K562 (cell line): ENCODE results near the gene NLK. TPM values are rescaled to one million over a fixed set of nuclear protein-coding genes. Genes with fewer than 3 reads are reported as not detected.

ENCODE experiments used
- ATAC-seq: fragments of 200-7000 bp; cut with Tn5 transposase; 3 replicates; pipeline ENCODE4 v1.9.1; 2020; ENCODE audit warnings: moderate library complexity
- BruUV-seq: library from RNA; stranded (reverse); fragments of 400-500 nt; replicated peaks from 2 replicates; lab custom pipeline; 2021; lab: Mats Ljungman, UMichigan
- CTCF ChIA-PET: fragments of 300-600 bp; formaldehyde crosslinking; extraction: SDS; loops from one replicate; lab custom pipeline; 2021; ENCODE audit warnings: low intra/inter-chr PET ratio; lab: Yijun Ruan, JAX
- POLR2A ChIA-PET: fragments of 300-600, 350-650 bp; sonication (Branson Sonifier 250); formaldehyde crosslinking; extraction: SDS; loops from one replicate; lab custom pipeline; 2021; ENCODE audit warnings: antibody characterized with exemption, inconsistent platforms; lab: Yijun Ruan, JAX
- DNase-seq, 4 experiments: peaks; one replicate each; pipeline versions ENCODE4 v3.0.0 to v3.0.0-alpha.2; 2011 to 2018; ENCODE audit warnings: low spot score in 3 of 4, mixed read lengths in 3 of 4; ENCODE audit errors: extremely low read depth in 1 of 4
- FAIRE-seq: peaks from 2 replicates; lab custom pipeline; 2011; peaks lifted over from hg19 to GRCh38; lab: Jason Lieb, UNC
- H2AFZ ChIP-seq: 2 replicates; pipeline ENCODE4 v1.6.0; 2011; ENCODE audit warnings: low read depth, low read length, control low read depth, inconsistent platforms
- H3K27ac ChIP-seq: fragments of 200-600 bp; 3 replicates; pipeline ENCODE4 v1.8.0; 2011; ENCODE audit warnings: low read depth, mild to moderate bottlenecking, control low read depth, inconsistent platforms, low read length, moderate library complexity, mixed read lengths; ENCODE audit errors: extremely low read depth
- H3K27me3 ChIP-seq, 2 experiments: fragments of 300-600 bp in 1 of 2; 2 replicates in 1 of 2; 3 replicates in 1 of 2; pipeline versions ENCODE4 v1.6.0 to v1.8.0; 2011; ENCODE audit warnings: inconsistent platforms in 2 of 2, low read length in 2 of 2, mild to moderate bottlenecking in 1 of 2, mixed read lengths in 1 of 2, moderate library complexity in 1 of 2; ENCODE audit not compliant: control insufficient read depth in 2 of 2, insufficient read depth in 2 of 2
- H3K36me3 ChIP-seq: fragments of 300-600 bp; 3 replicates; pipeline ENCODE4 v1.8.0; 2011; ENCODE audit warnings: mild to moderate bottlenecking, low read length, inconsistent platforms; ENCODE audit not compliant: control insufficient read depth, insufficient read depth
- H3K4me1 ChIP-seq, 2 experiments: fragments of 200-600 bp in 1 of 2; replicated peaks in 1 of 2; 2 replicates in 1 of 2; 3 replicates in 1 of 2; pipeline versions ENCODE4 v1.5.1 to v1.8.0; 2011; ENCODE audit warnings: inconsistent platforms in 2 of 2, low read length in 2 of 2, mild to moderate bottlenecking in 1 of 2, mixed read lengths in 1 of 2, moderate library complexity in 1 of 2; ENCODE audit not compliant: control insufficient read depth in 2 of 2, insufficient read depth in 2 of 2
- H3K4me2 ChIP-seq: 2 replicates; pipeline ENCODE4 v1.6.1; 2011; ENCODE audit warnings: low read length, control low read depth, inconsistent platforms, mixed read lengths; ENCODE audit not compliant: insufficient read depth
- H3K4me3 ChIP-seq: fragments of 200-600 bp; sonication (generic), shearing (Covaris generic); 2 replicates; pipeline ENCODE4 v1.5.1; 2016; ENCODE audit warnings: control low read depth, inconsistent platforms
- H3K79me2 ChIP-seq: fragments of 200-600 bp; 3 replicates; pipeline ENCODE4 v1.8.0; 2011; ENCODE audit warnings: low read length, inconsistent platforms; ENCODE audit not compliant: control insufficient read depth, insufficient read depth
- H3K9ac ChIP-seq, 2 experiments: 2 replicates each; pipeline versions ENCODE4 v1.6.0 to v1.6.1; 2011; ENCODE audit warnings: low read depth in 2 of 2, low read length in 2 of 2, control low read depth in 1 of 2, inconsistent platforms in 1 of 2, mild to moderate bottlenecking in 1 of 2, mixed read lengths in 1 of 2; ENCODE audit not compliant: insufficient read depth in 1 of 2
- H3K9me1 ChIP-seq: one replicate; pipeline ENCODE4 v1.6.0; 2011; ENCODE audit warnings: inconsistent platforms, mild to moderate bottlenecking, low read length, moderate library complexity; ENCODE audit not compliant: control insufficient read depth, insufficient read depth
- H3K9me3 ChIP-seq: replicated peaks from 2 replicates; pipeline ENCODE4 v1.5.1; 2011; ENCODE audit warnings: low read depth, low read length, inconsistent platforms; ENCODE audit not compliant: control insufficient read depth, insufficient read depth
- H4K20me1 ChIP-seq: replicated peaks from 2 replicates; pipeline ENCODE4 v1.6.1; 2011; ENCODE audit warnings: low read length, inconsistent platforms, mixed read lengths; ENCODE audit not compliant: control insufficient read depth, insufficient read depth
- CTBP1 ChIP-seq: fragments of 450-650 bp; IDR thresholded peaks from 2 replicates; pipeline ENCODE4 v1.6.1; 2016; ENCODE audit warnings: borderline replicate concordance
- EGR1 ChIP-seq: fragments of 450-650 bp; conservative IDR thresholded peaks from 2 replicates; pipeline ENCODE4 v1.6.1; 2017; ENCODE audit warnings: mild to moderate bottlenecking
- L3MBTL2 ChIP-seq: fragments of 450-650 bp; IDR thresholded peaks from 2 replicates; pipeline ENCODE4 v1.6.1; 2016; ENCODE audit warnings: mild to moderate bottlenecking, moderate library complexity
- WGBS: fragments of 100-300 bp; shearing (Covaris generic); methylation state at CpG from one replicate; pipeline ENCODE4 v1.1.6; 2016; ENCODE audit warnings: low coverage, mixed read lengths; ENCODE audit not compliant: insufficient coverage; ENCODE audit errors: missing lambda C conversion rate; 5-methylcytosine and 5-hydroxymethylcytosine counted together
- in situ Hi-C: fragments of 300-500 bp; cut with MboI; formaldehyde crosslinking; loops from 4 replicates; pipeline ENCODE4 v1.15.0; 2018; ENCODE audit warnings: inconsistent platforms, mixed read lengths
- intact Hi-C: fragments of 100-400 bp; cut with micrococcal nuclease; formaldehyde crosslinking; loops from 2 replicates; pipeline ENCODE4 v1.14.2; 2022
- polyA plus RNA-seq, 8 experiments: library from polyadenylated mRNA; depleted of rRNA in 4 of 8; stranded (reverse) in 5 of 8; unstranded in 3 of 8; fragments of >200 nt; fragmentation: Nextera tagmentation in 2 of 8; fragmentation: Illumina TruSeq in 1 of 8; extraction: Ambion mirVana in 2 of 8; extraction: Trizol in 1 of 8; gene quantifications; 2 replicates each; pipeline versions ENCODE4 v1.2.1 to v1.2.3, GENCODE V29; 2011 to 2014; ENCODE audit warnings: inconsistent platforms in 1 of 8, missing spikeins in 1 of 8
- total RNA-seq, 7 experiments: library from RNA; depleted of rRNA in 6 of 7; stranded (reverse); fragments of >200 nt in 6 of 7; fragmentation: Illumina TruSeq in 2 of 7; extraction: Trizol in 2 of 7; gene quantifications; 2 replicates each; pipeline versions ENCODE4 v1.2.1 to v1.2.3, GENCODE V29; 2011 to 2021; ENCODE audit warnings: low replicate concordance in 1 of 7
- TF ChIP-seq, protein P1 (sequence below): sonication (generic); formaldehyde crosslinking; IDR thresholded peaks from 2 replicates; pipeline ENCODE4 v1.9.0; 2022; ENCODE audit warnings: mild to moderate bottlenecking, missing genetic modification reagents

NLK gene
- total and polyA plus RNA-seq, 9 of the 15 experiments (the other 6 are each of a cell fraction or from before 2014, with no cell fraction given), result 10.9 to 59.6 (median 26.7) TPM

DNA sequence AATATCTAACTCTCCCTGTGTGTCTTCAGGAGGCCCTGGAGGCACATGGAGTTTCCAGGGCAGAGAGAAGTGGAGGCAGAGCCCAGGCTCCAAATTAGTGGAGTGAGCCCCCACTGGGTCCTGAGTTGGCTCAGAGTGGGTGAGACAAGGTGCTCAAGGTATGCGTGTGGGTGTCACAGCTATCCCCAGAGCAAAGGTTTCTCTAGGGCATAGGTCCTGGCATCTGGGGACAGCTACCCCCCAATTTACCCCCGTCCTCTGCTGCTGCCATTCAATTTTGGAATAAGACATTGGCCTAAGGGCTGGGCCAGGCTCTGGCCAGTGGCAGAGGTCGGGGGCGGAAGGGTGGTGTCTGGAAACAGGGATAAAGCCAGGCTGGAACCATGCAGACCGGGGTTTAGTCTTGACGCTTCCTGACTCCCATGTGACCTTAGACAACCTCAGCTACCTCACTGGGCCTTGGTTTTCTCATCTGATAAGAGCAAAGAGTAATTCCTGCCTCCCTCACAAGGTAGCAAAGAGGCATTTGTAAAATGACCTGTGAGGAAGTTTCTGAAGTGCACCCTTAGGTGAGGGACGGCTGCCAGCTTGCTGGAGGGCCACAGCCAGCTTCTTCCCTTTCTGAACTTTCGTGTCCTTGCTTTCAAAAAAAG is 198.3 kb downstream of the NLK start:
- TF ChIP-seq, protein P1, sequence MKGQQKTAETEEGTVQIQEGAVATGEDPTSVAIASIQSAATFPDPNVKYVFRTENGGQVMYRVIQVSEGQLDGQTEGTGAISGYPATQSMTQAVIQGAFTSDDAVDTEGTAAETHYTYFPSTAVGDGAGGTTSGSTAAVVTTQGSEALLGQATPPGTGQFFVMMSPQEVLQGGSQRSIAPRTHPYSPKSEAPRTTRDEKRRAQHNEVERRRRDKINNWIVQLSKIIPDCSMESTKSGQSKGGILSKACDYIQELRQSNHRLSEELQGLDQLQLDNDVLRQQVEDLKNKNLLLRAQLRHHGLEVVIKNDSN (CRISPR knock-in tag), result no peak
- TF ChIP-seq CTBP1 (0 out of 2 replicates have a peak, but pooled peaks have one; percentile 22), L3MBTL2 (peak; percentile 67), EGR1 (peak; percentile 27; the same call in 1 of the 2 replicates)
- DNase-seq (no peak), ATAC-seq (peak; percentile 44; the same call in 2 of the 3 replicates), FAIRE-seq (no peak)
- H3K4me2 ChIP-seq, result no peak overlapping the region
- no peaks in the 10 kb centered on the region for H3K79me2 ChIP-seq
- no TSS peak for BruUV-seq
- POLR2A ChIA-PET, result interaction anchor here (1.2 to 1.7 kb wide), 2 partner anchors 9 to 11 kb away, joined by 3 to 6 read pairs; no protein-coding TSS in a partner anchor
- no peaks in the 10 kb centered on the region for H3K27me3 ChIP-seq
- H3K27ac ChIP-seq, result no peak overlapping the region
- no peaks in the 10 kb centered on the region for H4K20me1 ChIP-seq
- no peaks in the 10 kb centered on the region for H3K36me3 ChIP-seq
- peak overlapping the region in 1 of 2 experiments; percentile 42; a peak in 1 of 4 replicates for H3K9ac ChIP-seq
- CTCF ChIA-PET, result no interaction called here
- peaks cover 3% of the 10 kb centered on the region for H3K9me1 ChIP-seq
- WGBS, result 31% methylated on average over 7 of the region's 8 CpGs
- in situ Hi-C loops, result no loop called here
- no peak overlapping the region for H2AFZ ChIP-seq
- no peak overlapping the region for H3K4me3 ChIP-seq
- peaks cover 9 to 16% of the 10 kb centered on the region in 2 experiments; a peak in 4 of 5 replicates for H3K4me1 ChIP-seq
- intact Hi-C loops, result no loop called here
- no peaks in the 10 kb centered on the region; the same call in 1 of the 2 replicates for H3K9me3 ChIP-seq
